GM12801 (cell line): ENCODE data around the gene JARID2.

ENCODE experiments used
- CTCF ChIP-seq: IDR thresholded peaks from one replicate; pipeline ENCODE4 v1.5.1; 2011; ENCODE audit warnings: control low read depth; ENCODE audit not compliant: insufficient read length; ENCODE audit errors: extremely low read depth

Gene JARID2

GRCh38 chr6:15324427-15324985 lies 78.6 kb downstream of the JARID2 start:
- no peak for TF ChIP-seq CTCF

DNA sequence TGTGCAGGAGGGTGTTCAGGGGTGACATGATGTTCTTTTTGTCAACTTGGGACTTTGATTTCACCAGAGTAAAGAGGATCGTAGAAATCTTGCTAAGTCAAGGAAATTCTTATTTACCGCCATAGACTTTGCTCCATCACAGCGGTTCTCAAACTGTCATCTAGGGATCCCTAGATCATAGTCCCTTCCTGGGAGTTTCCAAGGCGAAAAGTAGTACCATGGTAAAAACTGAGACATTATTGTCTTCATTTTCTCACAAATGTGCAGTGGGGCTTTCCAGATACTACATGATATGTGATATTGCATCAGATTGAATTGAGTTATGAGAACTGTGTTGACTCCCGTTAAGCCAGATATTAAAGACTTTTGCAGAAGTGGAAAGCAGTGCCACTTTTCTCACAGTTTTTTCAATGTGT lies 79.7 kb downstream of the JARID2 start:
- no peak for TF ChIP-seq CTCF

DNA sequence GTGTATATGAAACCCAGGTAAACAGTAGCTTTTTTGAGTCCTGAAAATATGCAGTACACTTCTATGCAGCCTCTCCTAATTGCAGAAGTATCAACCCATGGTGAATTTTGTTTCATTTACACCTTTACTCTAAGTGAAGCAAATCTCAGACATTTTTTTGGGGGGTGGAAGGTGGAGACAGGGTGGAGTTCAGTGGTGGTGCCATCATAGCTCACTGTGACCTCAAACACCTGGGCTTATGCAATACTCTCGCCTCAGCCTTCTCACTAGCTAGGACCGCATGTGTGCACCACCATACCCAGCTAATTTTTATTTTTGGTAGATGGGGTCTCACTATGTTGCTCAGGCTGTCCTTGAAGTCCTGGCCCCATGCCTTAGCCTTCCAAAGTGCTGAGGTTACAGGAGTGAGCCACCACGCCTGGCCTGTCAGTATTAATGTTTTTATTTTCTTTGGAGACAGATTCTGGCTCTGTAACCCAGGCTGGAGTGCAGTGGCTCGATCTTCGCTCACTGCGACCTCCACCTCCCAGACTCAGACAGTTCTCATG lies 80.3 kb downstream of the JARID2 start:
- no peak for TF ChIP-seq CTCF

- TF ChIP-seq CTCF, result no peak
Measured at GRCh38 chr6:15327271-15327670, 81.4 kb downstream of the JARID2 start.

DNA sequence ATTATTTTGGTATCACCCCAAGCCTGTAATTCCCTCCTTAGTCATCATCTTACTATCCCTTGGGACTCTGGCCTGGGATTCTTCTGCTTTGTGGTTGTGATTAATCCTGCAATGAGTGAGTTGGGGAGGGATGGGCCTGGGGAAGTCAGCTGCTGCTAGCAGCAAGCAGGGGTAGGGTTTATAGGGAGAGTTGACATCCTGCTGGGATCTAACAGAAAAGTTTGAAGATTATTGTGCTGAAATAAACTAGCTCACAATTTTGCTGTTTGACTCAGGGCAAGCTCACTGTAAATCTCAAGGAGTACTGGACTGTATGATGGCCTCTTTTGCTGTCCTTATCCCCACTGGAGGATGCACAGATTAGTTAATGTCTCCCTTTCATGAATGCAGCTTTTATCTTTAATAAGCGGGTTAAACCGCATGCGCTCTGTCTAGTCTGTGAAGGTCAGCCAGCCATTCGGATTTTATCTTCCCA lies 83.4 kb downstream of the JARID2 start:
- TF ChIP-seq CTCF, result no peak

- TF ChIP-seq CTCF, result no peak
Measured at GRCh38 chr6:15330174-15330944, 84.5 kb downstream of the JARID2 start.

DNA sequence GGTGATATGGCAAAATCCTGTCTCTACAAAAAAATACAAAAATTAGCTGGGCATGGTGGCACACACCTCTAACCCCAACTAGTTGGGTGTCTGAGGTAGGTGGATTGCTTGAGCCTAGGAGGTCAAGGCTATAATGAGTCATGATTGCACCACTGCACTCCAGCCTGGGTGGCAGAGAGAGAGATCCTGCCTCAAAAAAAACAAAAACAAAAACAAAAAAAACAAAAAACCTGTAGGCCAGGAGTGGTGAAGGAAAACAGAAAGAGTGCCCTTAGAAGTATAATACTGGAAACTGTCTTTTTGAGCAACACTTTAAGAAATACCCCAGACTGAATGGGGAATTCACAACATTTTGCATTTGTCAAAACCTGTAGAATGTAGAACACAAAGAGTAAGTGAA lies 85.3 kb downstream of the JARID2 start:
- no peak for TF ChIP-seq CTCF
